GM12875 (cell line): ENCODE measurements around the gene COMP.

Source experiments
- H3K4me3 ChIP-seq: one replicate; pipeline ENCODE4 v1.5.1; 2011; ENCODE audit warnings: low read depth, low read length, control low read depth
- CTCF ChIP-seq: IDR thresholded peaks from 2 replicates; pipeline ENCODE4 v1.5.1; 2011; ENCODE audit warnings: low read depth, mild to moderate bottlenecking, control low read depth, inconsistent platforms, low read length, moderate library complexity, borderline replicate concordance; ENCODE audit not compliant: insufficient read depth

The COMP gene

DNA sequence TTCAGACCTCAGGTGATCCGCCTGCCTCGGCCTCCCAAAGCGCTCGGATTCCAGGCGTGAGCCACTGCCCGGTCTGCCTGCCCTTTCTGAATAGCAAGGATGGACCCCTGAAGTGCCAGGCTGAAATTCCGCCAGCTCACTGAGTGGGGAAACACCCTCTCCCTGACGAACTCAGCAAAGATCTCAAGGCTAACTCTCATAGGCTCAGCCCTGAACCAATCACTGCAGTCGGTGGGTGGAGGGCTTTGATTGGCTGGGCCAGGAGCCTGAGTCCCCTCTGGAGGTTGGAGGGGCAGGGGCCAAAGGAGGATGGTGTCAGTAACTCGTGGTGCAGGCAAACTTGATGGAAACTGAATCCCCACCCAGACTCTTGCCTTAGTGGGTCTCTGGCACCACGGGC lies 11.2 kb upstream of the COMP start:
- no peak for TF ChIP-seq CTCF
- no peak overlapping the region for H3K4me3 ChIP-seq

DNA sequence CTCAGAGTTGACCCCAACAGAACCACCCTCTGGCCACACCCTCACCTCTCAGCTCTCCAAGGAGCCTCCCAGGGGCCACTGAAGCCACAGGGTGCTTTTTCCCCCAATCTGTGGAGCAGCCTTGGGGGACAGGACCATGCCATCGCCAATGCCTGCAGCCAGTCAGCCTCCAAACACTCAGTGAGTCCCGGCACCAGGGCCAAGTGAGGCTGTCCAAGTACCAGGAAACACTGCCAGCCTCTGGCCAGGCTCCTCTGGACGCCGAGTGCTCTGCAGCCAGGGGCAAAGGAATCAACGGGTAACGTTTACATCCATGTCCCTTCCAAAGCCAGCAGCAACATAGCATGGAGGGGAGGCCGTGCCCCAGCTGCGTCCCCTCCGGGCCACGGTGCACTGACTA lies 9.5 kb upstream of the COMP start:
- no peak for TF ChIP-seq CTCF
- no peak overlapping the region for H3K4me3 ChIP-seq

DNA sequence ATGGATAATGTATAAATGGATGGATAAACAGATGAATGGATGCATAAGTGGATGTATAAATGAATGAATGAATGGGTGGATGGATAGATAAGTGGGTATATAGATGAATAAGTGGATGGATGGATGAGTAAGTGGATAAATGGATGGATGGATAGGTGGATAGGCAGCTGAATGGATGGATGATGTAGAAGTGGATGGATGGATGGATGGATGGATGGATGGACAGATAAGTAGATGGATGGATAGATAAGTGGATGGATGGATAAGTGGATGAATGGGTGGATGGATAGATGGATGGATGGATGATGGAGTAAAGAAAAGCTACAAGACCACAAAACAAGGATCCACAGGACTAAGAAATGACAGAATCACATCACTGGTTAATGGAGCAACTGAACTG lies 9.0 kb upstream of the COMP start:
- no peak for TF ChIP-seq CTCF
- H3K4me3 ChIP-seq = no peak overlapping the region

GRCh38 chr19:18799389-18799970 lies 8.4 kb upstream of the COMP start:
- no peak overlapping the region for H3K4me3 ChIP-seq
- TF ChIP-seq CTCF = no peak

- H3K4me3 ChIP-seq = no peak overlapping the region
- no peak for TF ChIP-seq CTCF
Measured at GRCh38 chr19:18798384-18799352, 7.6 kb upstream of the COMP start.

DNA sequence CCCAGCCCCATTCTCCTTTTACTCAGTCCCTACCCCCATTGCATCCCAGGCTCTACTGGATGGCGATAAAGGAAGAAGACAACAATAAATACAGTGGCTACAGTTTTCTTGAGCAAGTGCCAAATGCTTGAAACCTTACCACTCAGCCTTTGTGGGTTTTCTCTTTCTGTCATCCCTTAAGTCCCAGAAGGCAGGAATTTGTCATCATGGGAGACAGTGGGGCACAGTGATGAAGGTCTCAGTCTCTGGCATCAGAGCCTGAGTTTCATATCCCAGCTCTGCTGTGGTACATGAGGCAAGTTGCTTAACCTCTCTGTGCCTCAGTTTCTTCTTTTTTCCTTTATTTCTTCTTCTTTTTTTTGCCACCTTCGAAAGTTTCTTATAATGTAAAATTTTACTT lies 5.1 kb upstream of the COMP start:
- no peak for TF ChIP-seq CTCF
- H3K4me3 ChIP-seq = no peak overlapping the region

DNA sequence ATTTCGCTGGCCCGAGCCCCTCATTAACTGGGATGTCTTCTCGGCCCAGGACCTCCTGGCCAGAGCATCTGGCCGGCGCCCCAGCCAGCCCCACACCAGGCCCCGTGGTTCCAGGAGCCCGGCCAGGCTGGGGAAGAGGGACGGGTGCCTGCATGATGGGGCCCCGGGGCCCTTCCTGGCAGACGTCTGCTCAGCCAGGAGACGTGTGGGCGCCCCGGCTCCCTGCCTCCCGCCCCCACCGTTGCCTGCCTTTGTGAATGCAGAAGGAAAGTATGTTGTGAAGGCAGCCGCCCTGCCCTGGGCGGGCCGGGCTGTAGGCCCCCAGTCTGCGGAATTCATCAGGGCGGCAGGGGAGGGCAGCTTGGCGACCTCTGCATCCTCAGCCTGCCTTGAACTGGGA lies 4.4 kb upstream of the COMP start:
- TF ChIP-seq CTCF = no peak
- H3K4me3 ChIP-seq = no peak overlapping the region
